ENCODE results near the gene SHOC2. TPM values are rescaled to one million over a fixed set of nuclear protein-coding genes. Genes with fewer than 3 reads are reported as not detected.

SHOC2 gene
- total and polyA plus RNA-seq, 2 of the 8 experiments (the other 6 are each of a cell fraction or from before 2014, with no cell fraction given): 7.6 to 28.2 TPM

GRCh38 chr10:110892602-110893288, 26.7 kb upstream of the SHOC2 start (continued):
- TF ChIP-seq RNF2 (IDR thresholded peaks at IDR 0.05; ENCODE audit: borderline replicate concordance, low read depth, low read length, missing control alignments, poor library complexity, severe bottlenecking) (no peak), SIRT6 (IDR thresholded peaks at IDR 0.05; ENCODE audit: low read length) (no peak), RXRA (IDR thresholded peaks at IDR 0.05; ENCODE audit: insufficient read depth, low read depth, low read length) (no peak), FOSL1 (IDR thresholded peaks at IDR 0.05; ENCODE audit: insufficient read depth, low read depth, low read length) (no peak), TCF12 (IDR thresholded peaks at IDR 0.05; ENCODE audit: low read depth, low read length) (no peak), ASH2L (IDR thresholded peaks at IDR 0.05; ENCODE audit: low read length) (no peak), SUZ12 (IDR thresholded peaks at IDR 0.05; ENCODE audit: low read length) (no peak), RBBP5 (IDR thresholded peaks at IDR 0.05; ENCODE audit: borderline replicate concordance, low read depth, low read length) (no peak)

Measured in H1 (cell line).